K562 (cell line): ENCODE results near the gene THADA. TPM values are rescaled to one million over a fixed set of nuclear protein-coding genes. Genes with fewer than 3 reads are reported as not detected.

Source experiments
- ATAC-seq: fragments of 200-7000 bp; cut with Tn5 transposase; 3 replicates; pipeline ENCODE4 v1.9.1; 2020; ENCODE audit warnings: moderate library complexity
- BruUV-seq: library from RNA; stranded (reverse); fragments of 400-500 nt; replicated peaks from 2 replicates; lab custom pipeline; 2021; lab: Mats Ljungman, UMichigan
- CTCF ChIA-PET: fragments of 300-600 bp; formaldehyde crosslinking; extraction: SDS; loops from one replicate; lab custom pipeline; 2021; ENCODE audit warnings: low intra/inter-chr PET ratio; lab: Yijun Ruan, JAX
- POLR2A ChIA-PET: fragments of 300-600, 350-650 bp; sonication (Branson Sonifier 250); formaldehyde crosslinking; extraction: SDS; loops from one replicate; lab custom pipeline; 2021; ENCODE audit warnings: antibody characterized with exemption, inconsistent platforms; lab: Yijun Ruan, JAX
- DNase-seq, 4 experiments: peaks; one replicate each; pipeline versions ENCODE4 v3.0.0 to v3.0.0-alpha.2; 2011 to 2018; ENCODE audit warnings: low spot score in 3 of 4, mixed read lengths in 3 of 4; ENCODE audit errors: extremely low read depth in 1 of 4
- FAIRE-seq: peaks from 2 replicates; lab custom pipeline; 2011; peaks lifted over from hg19 to GRCh38; lab: Jason Lieb, UNC
- H2AFZ ChIP-seq: 2 replicates; pipeline ENCODE4 v1.6.0; 2011; ENCODE audit warnings: low read depth, low read length, control low read depth, inconsistent platforms
- H3K27ac ChIP-seq: fragments of 200-600 bp; 3 replicates; pipeline ENCODE4 v1.8.0; 2011; ENCODE audit warnings: low read depth, mild to moderate bottlenecking, control low read depth, inconsistent platforms, low read length, moderate library complexity, mixed read lengths; ENCODE audit errors: extremely low read depth
- H3K27me3 ChIP-seq, 2 experiments: fragments of 300-600 bp in 1 of 2; 2 replicates in 1 of 2; 3 replicates in 1 of 2; pipeline versions ENCODE4 v1.6.0 to v1.8.0; 2011; ENCODE audit warnings: inconsistent platforms in 2 of 2, low read length in 2 of 2, mild to moderate bottlenecking in 1 of 2, mixed read lengths in 1 of 2, moderate library complexity in 1 of 2; ENCODE audit not compliant: control insufficient read depth in 2 of 2, insufficient read depth in 2 of 2
- H3K36me3 ChIP-seq: fragments of 300-600 bp; 3 replicates; pipeline ENCODE4 v1.8.0; 2011; ENCODE audit warnings: mild to moderate bottlenecking, low read length, inconsistent platforms; ENCODE audit not compliant: control insufficient read depth, insufficient read depth
- H3K4me1 ChIP-seq, 2 experiments: fragments of 200-600 bp in 1 of 2; replicated peaks in 1 of 2; 2 replicates in 1 of 2; 3 replicates in 1 of 2; pipeline versions ENCODE4 v1.5.1 to v1.8.0; 2011; ENCODE audit warnings: inconsistent platforms in 2 of 2, low read length in 2 of 2, mild to moderate bottlenecking in 1 of 2, mixed read lengths in 1 of 2, moderate library complexity in 1 of 2; ENCODE audit not compliant: control insufficient read depth in 2 of 2, insufficient read depth in 2 of 2
- H3K4me2 ChIP-seq: 2 replicates; pipeline ENCODE4 v1.6.1; 2011; ENCODE audit warnings: low read length, control low read depth, inconsistent platforms, mixed read lengths; ENCODE audit not compliant: insufficient read depth
- H3K4me3 ChIP-seq: fragments of 200-600 bp; sonication (generic), shearing (Covaris generic); 2 replicates; pipeline ENCODE4 v1.5.1; 2016; ENCODE audit warnings: control low read depth, inconsistent platforms
- H3K79me2 ChIP-seq: fragments of 200-600 bp; 3 replicates; pipeline ENCODE4 v1.8.0; 2011; ENCODE audit warnings: low read length, inconsistent platforms; ENCODE audit not compliant: control insufficient read depth, insufficient read depth
- H3K9ac ChIP-seq, 2 experiments: 2 replicates each; pipeline versions ENCODE4 v1.6.0 to v1.6.1; 2011; ENCODE audit warnings: low read depth in 2 of 2, low read length in 2 of 2, control low read depth in 1 of 2, inconsistent platforms in 1 of 2, mild to moderate bottlenecking in 1 of 2, mixed read lengths in 1 of 2; ENCODE audit not compliant: insufficient read depth in 1 of 2
- H3K9me1 ChIP-seq: one replicate; pipeline ENCODE4 v1.6.0; 2011; ENCODE audit warnings: inconsistent platforms, mild to moderate bottlenecking, low read length, moderate library complexity; ENCODE audit not compliant: control insufficient read depth, insufficient read depth
- H3K9me3 ChIP-seq: replicated peaks from 2 replicates; pipeline ENCODE4 v1.5.1; 2011; ENCODE audit warnings: low read depth, low read length, inconsistent platforms; ENCODE audit not compliant: control insufficient read depth, insufficient read depth
- H4K20me1 ChIP-seq: replicated peaks from 2 replicates; pipeline ENCODE4 v1.6.1; 2011; ENCODE audit warnings: low read length, inconsistent platforms, mixed read lengths; ENCODE audit not compliant: control insufficient read depth, insufficient read depth
- C11orf30 ChIP-seq: fragments of 450-650 bp; IDR thresholded peaks from 2 replicates; pipeline ENCODE4 v1.6.1; 2016; ENCODE audit warnings: low read depth, mild to moderate bottlenecking
- DACH1 ChIP-seq: fragments of 450-650 bp; IDR thresholded peaks from 2 replicates; pipeline ENCODE4 v1.6.1; 2018; ENCODE audit not compliant: partially characterized antibody
- KLF6 ChIP-seq: fragments of 250-450 bp; sonication (Bioruptor Pico); IDR thresholded peaks from 2 replicates; pipeline ENCODE4 v1.4.0; 2020; ENCODE audit warnings: mild to moderate bottlenecking, moderate library complexity, borderline replicate concordance
- MAFF ChIP-seq: IDR thresholded peaks from 2 replicates; pipeline ENCODE4 v1.6.1; 2012; ENCODE audit warnings: low read length, improper control_type of control experiment
- MAFG ChIP-seq: fragments of 450-650 bp; conservative IDR thresholded peaks from 2 replicates; pipeline ENCODE4 v1.6.1; 2016; ENCODE audit warnings: missing genetic modification characterization, missing compliant biosample characterization
- NFXL1 ChIP-seq: fragments of 450-650 bp; formaldehyde crosslinking; IDR thresholded peaks from 2 replicates; pipeline ENCODE4 v1.4.0; 2021; ENCODE audit warnings: mild to moderate bottlenecking
- PCBP1 ChIP-seq: fragments of 200-400 bp; formaldehyde crosslinking; IDR thresholded peaks from 2 replicates; pipeline ENCODE4 v1.6.1; 2018; ENCODE audit warnings: mild to moderate bottlenecking, low read depth, low read length; ENCODE audit not compliant: poor library complexity, severe bottlenecking
- RBM15 ChIP-seq: fragments of 200-400 bp; formaldehyde crosslinking; IDR thresholded peaks from 2 replicates; pipeline ENCODE4 v1.6.1; 2018; ENCODE audit warnings: mild to moderate bottlenecking, low read length, moderate library complexity; ENCODE audit not compliant: insufficient read depth
- ZNF184 ChIP-seq: sonication (generic); formaldehyde crosslinking; IDR thresholded peaks from 2 replicates; pipeline ENCODE4 v1.5.0; 2020; ENCODE audit warnings: missing genetic modification reagents
- ZNF316 ChIP-seq: fragments of 450-650 bp; IDR thresholded peaks from 2 replicates; pipeline ENCODE4 v1.6.1; 2016
- ZZZ3 ChIP-seq: fragments of 450-650 bp; IDR thresholded peaks from 2 replicates; pipeline ENCODE4 v1.6.1; 2016; ENCODE audit warnings: antibody characterized with exemption, mild to moderate bottlenecking, moderate library complexity
- WGBS: fragments of 100-300 bp; shearing (Covaris generic); methylation state at CpG from one replicate; pipeline ENCODE4 v1.1.6; 2016; ENCODE audit warnings: low coverage, mixed read lengths; ENCODE audit not compliant: insufficient coverage; ENCODE audit errors: missing lambda C conversion rate; 5-methylcytosine and 5-hydroxymethylcytosine counted together
- in situ Hi-C: fragments of 300-500 bp; cut with MboI; formaldehyde crosslinking; loops from 4 replicates; pipeline ENCODE4 v1.15.0; 2018; ENCODE audit warnings: inconsistent platforms, mixed read lengths
- intact Hi-C: fragments of 100-400 bp; cut with micrococcal nuclease; formaldehyde crosslinking; loops from 2 replicates; pipeline ENCODE4 v1.14.2; 2022
- polyA plus RNA-seq, 8 experiments: library from polyadenylated mRNA; depleted of rRNA in 4 of 8; stranded (reverse) in 5 of 8; unstranded in 3 of 8; fragments of >200 nt; fragmentation: Nextera tagmentation in 2 of 8; fragmentation: Illumina TruSeq in 1 of 8; extraction: Ambion mirVana in 2 of 8; extraction: Trizol in 1 of 8; gene quantifications; 2 replicates each; pipeline versions ENCODE4 v1.2.1 to v1.2.3, GENCODE V29; 2011 to 2014; ENCODE audit warnings: inconsistent platforms in 1 of 8, missing spikeins in 1 of 8
- total RNA-seq, 7 experiments: library from RNA; depleted of rRNA in 6 of 7; stranded (reverse); fragments of >200 nt in 6 of 7; fragmentation: Illumina TruSeq in 2 of 7; extraction: Trizol in 2 of 7; gene quantifications; 2 replicates each; pipeline versions ENCODE4 v1.2.1 to v1.2.3, GENCODE V29; 2011 to 2021; ENCODE audit warnings: low replicate concordance in 1 of 7
- TF ChIP-seq, protein P1 (sequence below): fragments of 250-450 bp; sonication (Bioruptor Pico); IDR thresholded peaks from 2 replicates; pipeline ENCODE4 v1.6.1; 2021; ENCODE audit warnings: mild to moderate bottlenecking
- TF ChIP-seq, protein P2 (sequence below): fragments of 450-650 bp; IDR thresholded peaks from 2 replicates; pipeline ENCODE4 v1.6.1; 2016; ENCODE audit warnings: low read depth, mild to moderate bottlenecking, moderate library complexity
- TF ChIP-seq, protein P3 (sequence below): sonication (generic); formaldehyde crosslinking; IDR thresholded peaks from 2 replicates; pipeline ENCODE4 v1.8.0; 2022; ENCODE audit warnings: mild to moderate bottlenecking, missing genetic modification reagents

The THADA gene
- total and polyA plus RNA-seq, 9 of the 15 experiments (the other 6 are each of a cell fraction or from before 2014, with no cell fraction given) = 17.8 to 34.7 (median 31.9) TPM

DNA sequence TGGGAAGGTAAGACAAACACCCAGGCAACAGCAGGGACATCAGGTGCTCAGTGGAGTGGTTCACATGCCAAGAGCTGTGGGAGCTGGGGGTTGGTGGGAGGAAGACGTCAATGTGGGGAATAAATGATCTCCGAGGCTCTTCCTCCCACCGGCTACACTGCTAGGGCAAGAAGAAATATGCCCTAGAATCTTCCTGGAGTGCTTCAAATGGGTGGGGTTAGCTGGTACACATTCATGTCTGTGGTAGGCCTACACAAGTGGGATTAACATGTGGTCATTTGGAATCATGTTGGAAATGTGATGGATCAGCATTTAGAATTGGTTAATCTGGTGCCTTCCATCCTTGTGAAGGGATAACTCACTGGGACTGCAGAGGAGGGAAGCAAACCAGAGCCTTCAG is 357.0 kb downstream of the THADA start:
- Histone ChIP-seq H3K4me1 (no peaks in the 10 kb centered on the region; a peak in 2 of 5 replicates), H2AFZ (no peak overlapping the region)
- TF ChIP-seq NFXL1 (CRISPR knock-in tag) (no peak), C11orf30 (peak; percentile 54), MAFG (tag) (0 out of 2 replicates have a peak, but pooled peaks have one; percentile 23), ZNF316 (peak; percentile 67; the same call in 1 of the 2 replicates), MAFF (peak; percentile 9; the same call in 1 of the 2 replicates)
- TF ChIP-seq, protein P1, sequence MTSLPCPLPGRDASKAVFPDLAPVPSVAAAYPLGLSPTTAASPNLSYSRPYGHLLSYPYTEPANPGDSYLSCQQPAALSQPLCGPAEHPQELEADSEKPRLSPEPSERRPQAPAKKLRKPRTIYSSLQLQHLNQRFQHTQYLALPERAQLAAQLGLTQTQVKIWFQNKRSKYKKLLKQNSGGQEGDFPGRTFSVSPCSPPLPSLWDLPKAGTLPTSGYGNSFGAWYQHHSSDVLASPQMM = no peak
- TF ChIP-seq, all 486 proteins: peak for 4
- no peaks in the 10 kb centered on the region for H3K36me3 ChIP-seq
- H3K27ac ChIP-seq = no peak overlapping the region
- H3K79me2 ChIP-seq = no peaks in the 10 kb centered on the region
- no peak overlapping the region for H3K4me3 ChIP-seq
- CTCF ChIA-PET = no interaction called here
- in situ Hi-C loops = loop anchor here (10.0 kb wide), 1 partner anchor 264 kb away; no protein-coding TSS in a partner anchor
- no peaks in the 10 kb centered on the region for H3K9me3 ChIP-seq
- no peak overlapping the region for H3K9ac ChIP-seq
- ATAC-seq = no peak
- H4K20me1 ChIP-seq = no peaks in the 10 kb centered on the region
- 71% methylated on average over 3 of the region's 3 CpGs for WGBS
- H3K4me2 ChIP-seq = no peak overlapping the region
- intact Hi-C loops = no loop called here
- no peaks in the 10 kb centered on the region for H3K9me1 ChIP-seq
- BruUV-seq = no TSS peak
- POLR2A ChIA-PET = interaction anchor here (0.6 to 0.7 kb wide), 2 partner anchors 193 to 733 kb away, joined by 3 read pairs; no protein-coding TSS in a partner anchor
- FAIRE-seq = no peak
- no peaks in the 10 kb centered on the region for H3K27me3 ChIP-seq
- no peak for DNase-seq

DNA sequence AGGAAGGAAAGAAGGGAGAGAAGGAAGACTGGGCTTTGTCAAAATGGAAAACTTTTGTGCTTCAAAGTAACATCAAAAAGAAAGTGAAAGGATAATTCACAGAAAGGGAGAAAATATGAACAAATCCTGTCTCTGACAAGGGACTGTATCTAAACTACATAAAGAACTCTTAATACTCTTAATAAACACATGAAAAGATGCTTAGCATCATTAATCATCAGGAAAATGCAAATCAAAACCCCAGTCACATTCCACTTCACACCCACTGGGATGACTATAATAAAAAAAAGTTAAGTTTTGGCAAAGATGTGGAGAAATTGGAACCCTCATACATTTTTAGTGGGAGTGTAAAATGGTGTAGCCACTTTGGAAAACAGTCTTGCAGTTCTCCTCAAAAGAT is 357.7 kb downstream of the THADA start:
- no peak for ATAC-seq
- POLR2A ChIA-PET = interaction anchor here (0.7 kb wide), 1 partner anchor 734 kb away, joined by 3 read pairs; no protein-coding TSS in a partner anchor
- no peak for TF ChIP-seq RBM15
- TF ChIP-seq KLF6 (CRISPR knock-in tag) = no peak
- TF ChIP-seq, protein P2, sequence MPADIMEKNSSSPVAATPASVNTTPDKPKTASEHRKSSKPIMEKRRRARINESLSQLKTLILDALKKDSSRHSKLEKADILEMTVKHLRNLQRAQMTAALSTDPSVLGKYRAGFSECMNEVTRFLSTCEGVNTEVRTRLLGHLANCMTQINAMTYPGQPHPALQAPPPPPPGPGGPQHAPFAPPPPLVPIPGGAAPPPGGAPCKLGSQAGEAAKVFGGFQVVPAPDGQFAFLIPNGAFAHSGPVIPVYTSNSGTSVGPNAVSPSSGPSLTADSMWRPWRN = no peak
- TF ChIP-seq, protein P3, sequence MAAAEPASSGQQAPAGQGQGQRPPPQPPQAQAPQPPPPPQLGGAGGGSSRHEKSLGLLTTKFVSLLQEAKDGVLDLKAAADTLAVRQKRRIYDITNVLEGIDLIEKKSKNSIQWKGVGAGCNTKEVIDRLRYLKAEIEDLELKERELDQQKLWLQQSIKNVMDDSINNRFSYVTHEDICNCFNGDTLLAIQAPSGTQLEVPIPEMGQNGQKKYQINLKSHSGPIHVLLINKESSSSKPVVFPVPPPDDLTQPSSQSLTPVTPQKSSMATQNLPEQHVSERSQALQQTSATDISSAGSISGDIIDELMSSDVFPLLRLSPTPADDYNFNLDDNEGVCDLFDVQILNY (CRISPR knock-in tag) = no peak
- TF ChIP-seq ZNF184 (CRISPR knock-in tag) = no peak
- no peak for TF ChIP-seq DACH1
- no peak for TF ChIP-seq ZZZ3
- TF ChIP-seq PCBP1 = no peak

More for the DNA sequence above, 357.7 kb downstream of the THADA start:
- no peaks in the 10 kb centered on the region for H3K9me3 ChIP-seq
- in situ Hi-C loops = loop anchor here (10.0 kb wide), 1 partner anchor 263 kb away; no protein-coding TSS in a partner anchor
- H4K20me1 ChIP-seq = no peaks in the 10 kb centered on the region
- H3K36me3 ChIP-seq = no peaks in the 10 kb centered on the region
- H3K4me2 ChIP-seq = no peak overlapping the region
- H3K4me1 ChIP-seq = no peaks in the 10 kb centered on the region; a peak in 2 of 5 replicates
- intact Hi-C loops = no loop called here
- H3K27me3 ChIP-seq = no peaks in the 10 kb centered on the region
- no peak for DNase-seq
- H3K9me1 ChIP-seq = no peaks in the 10 kb centered on the region
- no peaks in the 10 kb centered on the region for H3K79me2 ChIP-seq
- no peak overlapping the region for H3K9ac ChIP-seq
- CTCF ChIA-PET = no interaction called here
- BruUV-seq = no TSS peak
- H3K4me3 ChIP-seq = no peak overlapping the region
- H3K27ac ChIP-seq = no peak overlapping the region
- no peak overlapping the region for H2AFZ ChIP-seq
- FAIRE-seq = no peak
